Measurements from ENCODE around the gene BDNF. TPM values are rescaled to one million over a fixed set of nuclear protein-coding genes. Genes with fewer than 3 reads are reported as not detected.

Gene BDNF
- total RNA-seq, 2 donors from 2014 or later = 0.10 to 0.40 TPM

- DNase-seq = no peak
- TF ChIP-seq CTCF (IDR thresholded peaks at IDR 0.05) = no peak
These were observed 46.1 kb downstream of the BDNF start for GRCh38 chr11:27653990-27654758.

GRCh38 chr11:27651711-27652110, 48.5 kb downstream of the BDNF start:
- no peak overlapping the region for H3K27ac ChIP-seq
- no peaks in the 10 kb centered on the region for H3K27me3 ChIP-seq
- no peak overlapping the region for H3K4me3 ChIP-seq
- no peak for DNase-seq
- no peaks in the 10 kb centered on the region for H3K4me1 ChIP-seq
- H3K9me3 ChIP-seq = no peaks in the 10 kb centered on the region
- H3K9ac ChIP-seq (ENCODE audit: low read depth in 2 of 2, low read length in 2 of 2) = no peak overlapping the region
- TF ChIP-seq CTCF (IDR thresholded peaks at IDR 0.05) = no peak
- intact Hi-C loops (cut with DNase I) = no loop called here
- H3K36me3 ChIP-seq = no peaks in the 10 kb centered on the region

More at GRCh38 chr11:27653990-27654758, 46.1 kb downstream of the BDNF start:
- no peak overlapping the region for H3K9ac ChIP-seq (ENCODE audit: low read depth in 2 of 2, low read length in 2 of 2)
- no peaks in the 10 kb centered on the region for H3K4me1 ChIP-seq
- intact Hi-C loops (cut with DNase I) = no loop called here
- no peak overlapping the region for H3K27ac ChIP-seq
- no peaks in the 10 kb centered on the region for H3K36me3 ChIP-seq
- no peaks in the 10 kb centered on the region for H3K9me3 ChIP-seq
- H3K4me3 ChIP-seq = no peak overlapping the region
- H3K27me3 ChIP-seq = no peaks in the 10 kb centered on the region

- no peak for TF ChIP-seq CTCF (IDR thresholded peaks at IDR 0.05)
- intact Hi-C loops (cut with DNase I) = no loop called here
These were observed 49.3 kb downstream of the BDNF start for GRCh38 chr11:27650988-27651387.

GRCh38 chr11:27649800-27650199, 50.5 kb downstream of the BDNF start:
- H3K4me3 ChIP-seq = no peak overlapping the region
- no peak overlapping the region for H3K9ac ChIP-seq (ENCODE audit: low read depth in 2 of 2, low read length in 2 of 2)
- DNase-seq = no peak
- no peaks in the 10 kb centered on the region for H3K27me3 ChIP-seq
- intact Hi-C loops (cut with DNase I) = no loop called here
- no peak for TF ChIP-seq CTCF (IDR thresholded peaks at IDR 0.05)
- H3K4me1 ChIP-seq = no peaks in the 10 kb centered on the region
- no peaks in the 10 kb centered on the region for H3K36me3 ChIP-seq
- H3K27ac ChIP-seq = no peak overlapping the region
- H3K9me3 ChIP-seq = no peaks in the 10 kb centered on the region

More at GRCh38 chr11:27650988-27651387, 49.3 kb downstream of the BDNF start:
- no peaks in the 10 kb centered on the region for H3K4me1 ChIP-seq
- H3K27me3 ChIP-seq = no peaks in the 10 kb centered on the region
- no peak for DNase-seq
- no peak overlapping the region for H3K27ac ChIP-seq
- no peaks in the 10 kb centered on the region for H3K9me3 ChIP-seq
- H3K36me3 ChIP-seq = no peaks in the 10 kb centered on the region
- H3K9ac ChIP-seq (ENCODE audit: low read depth in 2 of 2, low read length in 2 of 2) = no peak overlapping the region
- no peak overlapping the region for H3K4me3 ChIP-seq

- Histone ChIP-seq H3K27ac (no peak overlapping the region), H3K4me3 (no peak overlapping the region), H3K27me3 (no peaks in the 10 kb centered on the region), H3K4me1 (no peaks in the 10 kb centered on the region), H3K9me3 (no peaks in the 10 kb centered on the region), H3K36me3 (no peaks in the 10 kb centered on the region), H3K9ac (ENCODE audit: low read depth in 2 of 2, low read length in 2 of 2) (no peak overlapping the region)
- no peak for DNase-seq
- intact Hi-C loops (cut with DNase I) = no loop called here
- TF ChIP-seq CTCF (IDR thresholded peaks at IDR 0.05) = no peak
These were observed 51.4 kb downstream of the BDNF start for GRCh38 chr11:27648840-27649239.

Data from colonic mucosa (tissue), 4 donors.